ENCODE results near the gene PIGA. TPM values are rescaled to one million over a fixed set of nuclear protein-coding genes. Genes with fewer than 3 reads are reported as not detected.

PIGA gene
- total RNA-seq, 1 donor from 2014 or later, result 45.0 TPM

DNA sequence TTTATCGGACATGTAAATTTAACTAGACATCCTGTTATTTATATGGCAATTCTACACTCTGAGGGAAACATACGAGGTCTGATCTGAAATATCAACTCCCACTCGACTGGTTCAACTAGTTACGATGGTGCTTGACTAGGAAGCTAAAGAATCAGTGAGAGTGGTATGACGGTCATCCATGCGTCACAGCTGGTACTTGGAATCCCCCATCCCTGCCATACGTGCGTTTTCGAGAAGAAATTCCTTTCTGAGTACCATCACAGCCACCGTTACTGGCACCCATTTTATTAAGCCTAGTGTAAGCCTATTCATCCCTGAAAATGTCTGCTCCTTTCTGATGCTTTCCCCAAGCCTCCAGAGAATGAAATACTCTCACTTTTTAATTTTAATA is 695 bp upstream of the PIGA start:
- DNase-seq (ENCODE audit: low read depth) (peak; percentile 86), FAIRE-seq (no peak)
- TF ChIP-seq, protein P1, sequence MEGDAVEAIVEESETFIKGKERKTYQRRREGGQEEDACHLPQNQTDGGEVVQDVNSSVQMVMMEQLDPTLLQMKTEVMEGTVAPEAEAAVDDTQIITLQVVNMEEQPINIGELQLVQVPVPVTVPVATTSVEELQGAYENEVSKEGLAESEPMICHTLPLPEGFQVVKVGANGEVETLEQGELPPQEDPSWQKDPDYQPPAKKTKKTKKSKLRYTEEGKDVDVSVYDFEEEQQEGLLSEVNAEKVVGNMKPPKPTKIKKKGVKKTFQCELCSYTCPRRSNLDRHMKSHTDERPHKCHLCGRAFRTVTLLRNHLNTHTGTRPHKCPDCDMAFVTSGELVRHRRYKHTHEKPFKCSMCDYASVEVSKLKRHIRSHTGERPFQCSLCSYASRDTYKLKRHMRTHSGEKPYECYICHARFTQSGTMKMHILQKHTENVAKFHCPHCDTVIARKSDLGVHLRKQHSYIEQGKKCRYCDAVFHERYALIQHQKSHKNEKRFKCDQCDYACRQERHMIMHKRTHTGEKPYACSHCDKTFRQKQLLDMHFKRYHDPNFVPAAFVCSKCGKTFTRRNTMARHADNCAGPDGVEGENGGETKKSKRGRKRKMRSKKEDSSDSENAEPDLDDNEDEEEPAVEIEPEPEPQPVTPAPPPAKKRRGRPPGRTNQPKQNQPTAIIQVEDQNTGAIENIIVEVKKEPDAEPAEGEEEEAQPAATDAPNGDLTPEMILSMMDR (IDR thresholded peaks at IDR 0.05; ENCODE audit: insufficient read depth, low read length, severe bottlenecking), result no peak

DNA sequence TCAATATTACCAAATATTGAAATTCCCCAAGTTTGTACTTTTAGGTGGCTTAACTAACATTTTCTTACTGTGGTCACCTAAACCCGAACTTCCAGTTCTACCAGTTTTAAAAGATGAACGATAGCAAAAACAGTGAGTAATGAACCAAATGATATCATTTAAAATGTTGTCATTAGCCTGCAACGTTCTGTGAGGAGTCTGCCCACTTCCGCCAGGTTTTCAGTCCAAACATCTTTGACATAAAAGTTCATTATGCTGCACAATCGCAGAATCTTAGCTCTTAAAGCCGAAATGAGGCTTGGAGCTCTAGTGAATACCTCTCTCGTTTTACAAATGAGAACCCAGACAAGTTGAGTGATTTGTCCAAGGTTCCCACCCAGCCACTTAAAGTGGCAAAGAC is 762 bp downstream of the PIGA start:
- TF ChIP-seq, protein P1 (IDR thresholded peaks at IDR 0.05; ENCODE audit: insufficient read depth, low read length, severe bottlenecking), result no peak
- Histone ChIP-seq H3K4me3 (ENCODE audit: low read depth, low read length) (peak overlapping the region; percentile 78), H3K27me3 (ENCODE audit: control insufficient read depth, insufficient read depth, low read length) (no peaks in the 10 kb centered on the region), H3K36me3 (ENCODE audit: control insufficient read depth, insufficient read depth, low read length) (peaks cover 3% of the 10 kb centered on the region)
- peak; percentile 85 for DNase-seq (ENCODE audit: low read depth)
- FAIRE-seq, result peak; percentile 75

More for the DNA sequence above, 695 bp upstream of the PIGA start:
- no peaks in the 10 kb centered on the region for H3K27me3 ChIP-seq (ENCODE audit: control insufficient read depth, insufficient read depth, low read length)
- peak overlapping the region; percentile 78 for H3K4me3 ChIP-seq (ENCODE audit: low read depth, low read length)
- peaks cover 3% of the 10 kb centered on the region for H3K36me3 ChIP-seq (ENCODE audit: control insufficient read depth, insufficient read depth, low read length)

DNA sequence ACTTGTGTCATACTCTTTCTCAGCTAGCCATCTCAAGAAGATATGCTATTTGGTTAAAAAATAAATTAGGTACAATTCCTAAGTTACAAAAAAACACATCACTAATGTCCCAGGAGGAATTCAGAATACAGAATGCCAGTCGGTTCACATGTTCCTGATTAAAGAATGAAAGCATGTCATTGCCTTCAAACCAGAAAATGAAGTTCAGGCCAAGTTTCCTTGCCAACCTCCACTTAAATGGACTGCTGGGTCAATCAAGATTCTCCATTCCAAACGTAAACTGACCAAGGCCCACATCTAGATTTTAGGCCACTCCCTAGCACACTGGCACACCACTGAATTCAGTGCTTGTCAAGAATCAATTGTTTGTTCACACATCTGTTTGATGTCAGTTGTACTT is 6.5 kb downstream of the PIGA start:
- Histone ChIP-seq H3K36me3 (ENCODE audit: control insufficient read depth, insufficient read depth, low read length) (peaks cover 6% of the 10 kb centered on the region), H3K4me3 (ENCODE audit: low read depth, low read length) (no peak overlapping the region), H3K27me3 (ENCODE audit: control insufficient read depth, insufficient read depth, low read length) (no peaks in the 10 kb centered on the region)
- DNase-seq (ENCODE audit: low read depth) (no peak), FAIRE-seq (no peak)
- TF ChIP-seq, protein P1 (IDR thresholded peaks at IDR 0.05; ENCODE audit: insufficient read depth, low read length, severe bottlenecking), result no peak

DNA sequence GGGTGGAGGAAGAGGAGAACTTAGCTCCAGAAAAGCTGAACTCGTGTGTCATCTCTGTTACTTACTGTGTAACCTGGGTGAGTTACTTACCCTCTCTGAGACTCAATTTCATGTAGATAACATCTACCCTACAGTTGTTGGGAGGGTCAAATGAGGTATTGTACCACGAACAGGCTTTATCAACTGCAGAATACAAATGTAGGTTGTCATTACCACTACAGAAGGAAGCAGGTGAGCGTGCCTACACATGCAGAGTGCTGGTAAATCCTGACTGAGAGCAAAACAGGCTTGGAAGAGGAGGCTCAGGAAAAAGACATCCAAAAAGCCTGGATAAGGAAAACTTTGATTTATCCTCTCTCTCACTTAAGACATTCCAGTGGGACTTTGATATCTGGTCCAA is 7.2 kb downstream of the PIGA start:
- TF ChIP-seq, protein P1 (IDR thresholded peaks at IDR 0.05; ENCODE audit: insufficient read depth, low read length, severe bottlenecking), result no peak
- Histone ChIP-seq H3K27me3 (ENCODE audit: control insufficient read depth, insufficient read depth, low read length) (no peaks in the 10 kb centered on the region), H3K36me3 (ENCODE audit: control insufficient read depth, insufficient read depth, low read length) (peaks cover 6% of the 10 kb centered on the region), H3K4me3 (ENCODE audit: low read depth, low read length) (no peak overlapping the region)
- no peak for FAIRE-seq
- DNase-seq (ENCODE audit: low read depth), result peak; percentile 48

DNA sequence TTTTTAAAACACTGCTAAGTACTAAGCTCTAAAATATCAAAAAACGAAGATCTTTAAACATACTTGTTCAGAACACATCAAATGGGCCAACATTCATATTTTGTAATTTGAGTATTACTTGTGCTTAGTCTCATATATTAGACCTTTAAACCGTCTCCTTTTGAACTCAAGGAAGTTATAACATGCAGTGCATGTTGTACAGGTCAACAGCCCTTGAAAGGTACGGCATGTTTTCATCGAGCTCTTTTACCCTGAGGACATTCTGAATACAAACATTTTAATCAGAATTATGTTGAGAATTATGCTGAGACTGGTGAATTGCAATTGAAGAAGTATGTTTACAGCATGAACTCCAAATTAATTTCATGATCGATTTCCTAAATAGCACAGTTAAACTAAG is 12.9 kb downstream of the PIGA start:
- Histone ChIP-seq H3K27me3 (ENCODE audit: control insufficient read depth, insufficient read depth, low read length) (no peaks in the 10 kb centered on the region), H3K36me3 (ENCODE audit: control insufficient read depth, insufficient read depth, low read length) (peaks cover 3% of the 10 kb centered on the region), H3K4me3 (ENCODE audit: low read depth, low read length) (no peak overlapping the region)
- TF ChIP-seq, protein P1 (IDR thresholded peaks at IDR 0.05; ENCODE audit: insufficient read depth, low read length, severe bottlenecking), result no peak
- FAIRE-seq (no peak), DNase-seq (ENCODE audit: low read depth) (no peak)

DNA sequence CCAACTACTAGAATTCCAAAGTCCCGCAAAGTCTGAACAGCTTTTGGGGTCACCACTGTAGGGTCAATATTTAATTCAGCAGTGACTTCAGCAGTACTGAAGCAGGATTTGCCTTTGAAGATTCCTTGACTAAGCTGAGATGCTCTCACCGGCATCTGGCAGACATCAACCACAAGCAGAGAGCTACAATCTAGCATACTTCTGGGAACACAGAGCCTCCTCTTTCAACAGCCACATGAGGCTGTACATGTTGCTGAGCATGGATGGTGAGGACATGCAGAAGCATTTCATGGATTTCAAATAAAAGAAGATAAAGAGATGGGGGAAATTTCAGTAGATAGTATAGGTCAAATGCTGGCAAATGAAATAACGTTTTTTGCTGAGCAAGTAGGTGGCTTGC is 13.3 kb downstream of the PIGA start:
- no peak overlapping the region for H3K4me3 ChIP-seq (ENCODE audit: low read depth, low read length)
- TF ChIP-seq, protein P1 (IDR thresholded peaks at IDR 0.05; ENCODE audit: insufficient read depth, low read length, severe bottlenecking), result no peak
- DNase-seq (ENCODE audit: low read depth), result no peak
- FAIRE-seq, result no peak
- peaks cover 3% of the 10 kb centered on the region for H3K36me3 ChIP-seq (ENCODE audit: control insufficient read depth, insufficient read depth, low read length)
- H3K27me3 ChIP-seq (ENCODE audit: control insufficient read depth, insufficient read depth, low read length), result no peaks in the 10 kb centered on the region

Measured in bronchial epithelial cell (primary cell).